GM08714 (cell line): ENCODE measurements around the gene NUMB.

Experiments used
- H3K4me3 ChIP-seq: fragments of 200-500 bp; sonication (Bioruptor generic); 2 replicates; pipeline ENCODE4 v1.5.1; 2014; ENCODE audit warnings: mild to moderate bottlenecking, low read length, inconsistent platforms
- ZNF274 ChIP-seq: IDR thresholded peaks from 2 replicates; pipeline ENCODE4 v1.6.1; 2012; ENCODE audit warnings: mild to moderate bottlenecking, low read depth, low read length

NUMB gene

DNA sequence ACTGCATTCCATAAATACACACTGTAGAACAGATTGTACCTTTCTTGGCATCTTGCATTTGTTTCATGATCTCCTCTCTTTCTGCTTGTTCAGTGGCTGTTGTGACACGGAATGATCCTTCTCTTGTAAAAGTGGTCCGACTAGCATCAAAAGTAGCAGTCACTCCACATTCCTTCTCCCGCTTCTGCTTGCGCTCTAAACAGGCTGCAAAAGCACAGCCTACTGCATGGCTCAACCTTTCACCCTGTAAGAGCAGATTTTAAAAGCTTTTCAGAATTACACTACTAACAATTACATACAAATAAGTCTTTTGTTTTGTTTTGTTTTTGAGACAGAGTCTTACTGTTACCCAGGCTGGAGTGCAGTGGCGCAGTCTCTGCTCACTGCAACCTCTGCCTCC lies 171.3 kb downstream of the NUMB start:
- TF ChIP-seq ZNF274: no peak
- no peak overlapping the region for H3K4me3 ChIP-seq

DNA sequence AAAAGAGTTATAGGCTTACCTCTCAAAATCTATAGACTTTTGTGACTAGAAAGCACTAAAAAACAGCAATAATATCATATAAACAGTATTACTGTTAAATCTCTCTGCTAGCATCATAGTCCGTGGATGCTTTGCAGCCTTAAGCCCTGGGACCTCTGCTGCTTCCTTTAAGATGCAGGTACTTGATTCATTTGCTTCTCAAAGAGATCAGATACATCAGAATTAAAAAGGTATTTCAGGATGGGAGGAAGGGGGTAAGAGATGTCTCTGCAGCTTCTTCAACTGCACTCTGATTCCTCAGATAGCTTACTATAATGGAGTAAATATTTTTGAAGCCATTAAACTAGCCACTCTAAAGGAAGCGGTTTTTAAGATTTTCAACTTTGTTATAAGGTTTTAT lies 171.7 kb downstream of the NUMB start:
- H3K4me3 ChIP-seq: no peak overlapping the region
- TF ChIP-seq ZNF274: no peak

DNA sequence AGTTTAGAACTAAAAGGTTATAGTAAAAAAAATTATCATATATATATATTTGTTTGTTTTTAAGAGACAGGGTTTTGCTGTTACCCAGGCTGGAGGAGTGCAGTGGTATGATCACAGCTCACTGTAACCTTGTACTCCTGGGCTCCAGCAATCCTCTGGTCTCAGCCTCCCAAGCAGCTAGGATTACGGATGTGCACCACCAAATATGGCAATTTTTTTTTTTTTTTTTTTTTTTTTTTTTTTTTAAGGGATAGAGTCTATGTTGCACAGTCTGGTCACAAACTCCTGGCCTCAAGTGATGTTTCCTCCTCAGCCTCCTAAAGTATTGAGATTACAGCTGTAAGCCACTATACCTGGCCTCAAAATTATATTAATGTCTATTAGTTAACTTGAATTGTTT lies 172.4 kb downstream of the NUMB start:
- no peak overlapping the region for H3K4me3 ChIP-seq
- no peak for TF ChIP-seq ZNF274

DNA sequence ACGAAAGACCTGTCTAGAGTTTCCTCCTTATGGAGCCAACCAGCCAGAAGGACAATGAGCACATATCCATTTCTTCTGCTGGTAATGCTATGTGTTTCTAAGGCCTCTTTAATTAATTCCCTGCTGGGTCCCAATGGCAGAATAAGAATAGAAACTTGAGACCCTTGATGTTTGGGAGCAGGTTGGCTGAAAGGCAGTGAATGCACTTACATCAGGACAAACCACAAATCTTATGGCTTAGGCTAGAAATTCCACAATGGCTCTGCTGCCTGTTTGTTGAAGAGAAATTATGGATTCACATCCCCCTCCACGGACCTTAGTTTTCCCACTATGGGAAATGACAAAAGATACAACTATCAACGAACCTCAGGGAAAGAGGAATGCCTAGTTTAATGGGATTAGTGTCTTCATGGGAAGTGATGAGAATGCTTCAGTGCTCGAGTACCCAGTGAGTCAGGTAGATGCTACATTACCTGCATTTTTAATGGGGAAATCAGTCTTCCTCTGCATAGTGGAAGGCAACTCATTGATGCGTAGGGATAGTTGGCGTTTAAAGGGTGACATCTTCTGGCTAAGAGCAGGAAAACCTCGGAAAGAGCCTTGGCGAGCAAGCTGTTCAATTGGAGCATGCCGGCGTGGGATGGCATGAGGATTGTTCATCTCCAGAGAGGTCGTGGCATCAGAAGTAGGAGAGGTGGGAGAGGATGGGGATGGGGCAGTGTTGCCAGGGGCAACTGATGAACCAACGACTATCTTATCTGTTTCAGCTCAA lies 174.6 kb downstream of the NUMB start:
- TF ChIP-seq ZNF274: no peak
- no peak overlapping the region for H3K4me3 ChIP-seq

DNA sequence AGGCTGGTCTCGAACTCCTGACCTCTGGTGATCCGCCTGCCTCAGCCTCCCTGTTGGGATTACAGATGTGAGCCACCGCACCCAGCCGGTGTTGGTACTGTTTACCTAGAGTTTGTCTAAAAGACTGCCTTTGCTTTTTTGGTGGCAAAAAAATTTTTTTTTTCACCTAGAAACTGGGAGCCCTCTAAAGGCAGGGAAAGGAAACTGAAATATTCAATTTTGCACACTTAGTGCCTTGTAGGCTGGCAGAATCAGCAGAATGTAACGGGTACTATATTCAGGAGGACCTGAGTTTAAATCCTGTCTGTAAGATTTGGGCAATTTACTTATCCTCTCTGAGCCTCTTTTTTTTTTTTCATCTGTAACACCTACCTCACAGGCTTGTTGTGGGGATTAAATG lies 177.4 kb downstream of the NUMB start:
- no peak overlapping the region for H3K4me3 ChIP-seq
- no peak for TF ChIP-seq ZNF274

DNA sequence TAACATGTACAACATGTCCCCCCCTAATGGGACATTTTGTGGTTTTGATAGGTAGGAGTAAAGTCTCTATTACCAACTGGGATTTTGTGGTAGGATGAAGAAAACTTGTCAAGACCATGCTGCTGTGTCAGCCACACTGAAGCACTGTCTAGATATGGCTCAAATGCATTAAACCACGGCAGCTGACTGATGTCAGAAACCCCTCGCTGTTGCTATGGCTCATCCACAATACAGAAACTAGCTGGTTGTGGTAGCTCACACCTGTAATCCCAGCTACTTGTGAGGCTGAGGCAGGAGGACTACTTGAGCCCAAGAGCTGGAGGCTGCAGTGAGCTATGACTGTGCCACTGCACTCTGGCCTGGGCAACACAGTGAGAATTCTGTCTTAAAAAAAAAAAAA lies 181.0 kb downstream of the NUMB start:
- H3K4me3 ChIP-seq: no peak overlapping the region
- TF ChIP-seq ZNF274: no peak

DNA sequence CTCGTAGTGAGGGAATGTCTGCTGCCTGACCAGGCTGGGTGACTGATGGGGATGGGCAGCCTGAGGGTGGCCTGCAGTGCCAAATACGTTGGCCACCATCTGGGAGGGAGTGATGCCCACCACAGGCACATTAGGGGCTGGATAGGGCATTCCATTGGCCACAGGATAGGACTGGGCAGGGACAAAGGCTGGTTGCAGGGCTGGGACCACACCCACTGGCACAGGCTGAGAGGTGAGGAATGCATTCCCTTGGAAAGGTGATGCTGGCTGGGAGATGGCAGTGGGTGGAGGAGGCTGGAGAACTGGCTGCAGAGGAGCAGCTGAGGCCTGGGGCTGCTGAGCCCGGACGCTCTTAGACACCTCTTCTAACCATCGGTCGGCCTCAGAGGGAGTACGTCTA lies 181.5 kb downstream of the NUMB start:
- no peak overlapping the region for H3K4me3 ChIP-seq
- TF ChIP-seq ZNF274: no peak

DNA sequence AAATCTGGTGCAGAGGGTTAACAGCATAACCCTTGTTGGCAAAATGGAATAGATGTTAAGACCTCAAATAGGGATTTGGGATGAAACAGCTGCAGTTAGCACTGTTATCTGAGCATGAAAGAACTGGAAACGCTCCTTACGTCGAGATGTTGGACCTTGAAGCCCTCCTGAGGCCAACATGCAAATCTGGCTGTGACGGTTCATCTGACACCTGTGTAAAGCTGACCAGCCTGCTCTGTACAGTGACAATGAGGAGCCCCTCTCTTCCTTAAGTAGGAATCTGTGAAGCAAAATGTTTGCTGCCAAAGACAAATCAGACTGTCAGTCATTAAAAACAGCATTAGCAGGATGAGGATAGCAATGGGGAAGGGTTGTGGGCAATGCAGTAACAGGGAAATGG lies 184.5 kb downstream of the NUMB start:
- TF ChIP-seq ZNF274: no peak
- no peak overlapping the region for H3K4me3 ChIP-seq

DNA sequence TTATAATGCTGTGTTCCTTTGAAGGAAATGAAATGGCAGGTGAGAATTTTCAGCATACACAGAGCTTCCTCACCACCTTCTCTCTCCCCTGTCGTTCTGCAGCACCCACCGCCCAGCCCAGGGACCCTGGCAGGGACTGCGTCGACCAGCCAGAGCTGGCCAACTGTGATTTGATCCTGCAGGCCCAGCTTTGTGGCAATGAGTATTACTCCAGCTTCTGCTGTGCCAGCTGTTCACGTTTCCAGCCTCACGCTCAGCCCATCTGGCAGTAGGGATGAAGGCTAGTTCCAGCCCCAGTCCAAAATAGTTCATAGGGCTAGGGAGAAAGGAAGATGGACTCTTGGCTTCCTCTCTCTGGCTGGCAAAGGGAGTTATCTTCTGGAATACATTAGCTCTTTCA lies 186.0 kb downstream of the NUMB start:
- TF ChIP-seq ZNF274: no peak
- H3K4me3 ChIP-seq: no peak overlapping the region

DNA sequence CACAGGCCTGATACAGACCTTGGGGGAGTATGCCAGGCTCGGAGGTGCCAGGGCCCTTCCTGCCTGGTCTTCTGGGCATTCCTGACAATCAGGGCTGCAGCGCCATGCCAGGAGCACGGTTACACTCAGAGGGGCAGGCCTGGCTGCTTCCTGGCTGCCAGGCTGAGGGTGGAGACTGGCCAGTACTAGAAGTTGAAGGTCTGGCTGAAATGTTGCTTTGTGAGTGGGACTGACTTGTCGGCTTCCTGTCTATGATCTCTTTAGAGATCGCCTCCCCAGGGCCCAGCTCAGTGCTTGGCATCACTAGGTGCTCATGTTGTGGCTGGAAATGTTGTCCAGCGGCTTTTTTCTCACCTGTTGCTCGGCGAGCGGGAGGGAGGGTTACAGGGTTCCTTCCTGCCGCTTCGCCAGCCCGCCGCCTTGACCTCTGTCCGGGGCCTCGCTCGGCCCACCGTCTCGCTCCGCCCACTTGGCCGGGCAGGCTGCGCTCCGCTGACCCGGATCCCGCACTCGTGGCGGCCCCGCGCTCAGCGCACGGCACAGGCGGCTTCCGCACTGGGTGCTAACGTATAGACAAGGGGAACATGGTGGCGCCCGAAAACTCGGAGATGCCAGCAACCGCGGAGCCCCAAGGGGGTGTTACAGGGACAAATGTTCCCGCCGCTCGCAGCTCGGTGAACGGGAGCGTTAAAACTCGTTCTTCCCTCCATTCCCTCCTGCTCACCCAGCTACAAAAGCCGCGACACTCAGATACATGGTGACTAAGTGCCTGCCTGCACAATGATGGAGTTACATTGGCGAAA lies 188.4 kb downstream of the NUMB start:
- no peak overlapping the region; the same call in 1 of the 2 replicates for H3K4me3 ChIP-seq
- no peak for TF ChIP-seq ZNF274

DNA sequence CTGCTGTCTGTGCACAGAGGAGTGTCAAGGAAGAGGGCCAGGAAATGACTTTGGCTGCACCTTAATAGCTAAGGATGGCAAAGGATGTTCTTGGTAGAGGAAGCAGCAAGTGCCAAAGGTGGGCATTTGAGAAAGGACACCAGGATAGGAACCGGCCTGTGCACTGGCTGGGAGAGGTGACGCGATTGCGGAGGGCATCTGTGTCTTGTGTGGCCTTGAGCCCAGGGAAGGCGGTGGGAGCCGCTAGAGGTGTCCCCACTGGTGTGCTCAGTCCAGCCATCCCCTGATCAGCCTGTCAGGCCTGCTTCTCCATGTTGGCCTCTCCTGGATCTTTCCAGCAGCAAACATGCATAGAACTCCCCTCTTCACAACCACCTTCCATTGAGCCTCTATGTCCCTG lies 190.9 kb downstream of the NUMB start:
- TF ChIP-seq ZNF274: no peak
- H3K4me3 ChIP-seq: no peak overlapping the region

DNA sequence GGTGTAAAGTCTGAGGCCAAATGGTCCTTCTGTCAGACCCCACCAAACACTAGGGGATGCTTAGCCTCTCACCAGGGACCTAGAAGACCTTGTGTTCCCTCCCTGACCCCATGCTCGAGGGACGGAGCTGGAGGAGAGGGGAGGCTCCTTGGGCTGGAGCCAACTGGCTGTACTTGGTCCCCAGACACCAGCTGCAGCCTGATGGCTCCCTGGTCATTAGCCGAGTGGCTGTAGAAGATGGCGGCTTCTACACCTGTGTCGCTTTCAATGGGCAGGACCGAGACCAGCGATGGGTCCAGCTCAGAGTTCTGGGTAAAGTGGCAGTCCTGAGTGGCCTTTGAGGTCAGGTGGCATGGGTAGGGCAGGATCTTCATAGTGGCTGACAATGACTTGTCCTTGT lies 192.0 kb downstream of the NUMB start:
- TF ChIP-seq ZNF274: no peak
- no peak overlapping the region for H3K4me3 ChIP-seq

DNA sequence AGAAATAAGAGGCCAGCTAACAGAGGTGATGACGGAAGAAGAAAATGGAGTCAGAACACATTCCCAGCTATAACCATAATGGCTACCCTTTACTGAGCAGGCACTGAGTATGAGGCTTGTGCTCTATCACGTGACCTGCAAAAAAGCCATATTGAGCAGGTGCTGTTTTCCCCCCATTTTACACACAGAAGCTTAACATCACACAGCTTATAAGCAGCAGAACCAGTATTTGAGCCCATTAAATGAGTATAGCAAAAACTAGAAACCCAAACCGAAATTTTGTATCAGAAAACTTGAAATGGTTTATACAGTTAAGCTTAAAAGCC lies 192.7 kb downstream of the NUMB start:
- no peak overlapping the region for H3K4me3 ChIP-seq
- TF ChIP-seq ZNF274: no peak

DNA sequence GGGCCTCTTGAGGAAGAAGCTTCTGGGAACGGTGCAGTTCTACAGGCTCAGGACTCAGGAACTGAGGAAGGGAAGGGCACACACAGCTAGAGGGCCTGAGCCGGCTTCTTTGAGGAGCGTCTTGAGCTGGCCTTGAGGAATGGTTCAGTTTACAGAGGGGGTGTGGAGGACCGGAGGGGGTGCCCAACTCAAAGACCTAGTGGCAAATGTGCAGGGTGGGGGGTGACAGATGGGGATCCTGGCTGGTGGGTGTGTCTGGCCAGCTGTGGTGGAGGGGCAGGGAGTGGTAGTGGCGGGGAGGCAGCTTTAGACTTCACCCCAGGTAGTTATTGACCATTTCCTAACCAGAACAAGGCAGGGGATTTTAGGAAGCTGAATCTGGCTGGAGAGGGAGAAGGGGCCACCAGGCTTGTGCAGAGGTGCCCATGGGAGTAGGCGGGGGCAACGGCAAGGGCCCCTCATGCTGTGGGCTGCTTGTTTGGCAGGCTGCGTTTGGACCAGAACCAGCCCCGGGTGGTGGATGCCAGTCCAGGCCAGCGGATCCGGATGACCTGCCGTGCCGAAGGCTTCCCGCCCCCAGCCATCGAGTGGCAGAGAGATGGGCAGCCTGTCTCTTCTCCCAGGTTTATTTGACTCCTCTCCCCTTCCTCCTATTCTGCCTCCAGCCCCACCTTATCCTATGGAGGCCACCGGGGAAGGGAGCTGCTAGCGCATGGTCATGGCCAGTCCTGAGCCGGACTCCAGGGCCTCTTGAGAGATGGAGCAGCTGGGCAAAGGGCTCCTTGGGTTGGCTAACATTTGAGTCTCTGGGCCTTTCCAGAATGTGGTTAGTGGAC lies 193.2 kb downstream of the NUMB start:
- H3K4me3 ChIP-seq: no peak overlapping the region
- no peak for TF ChIP-seq ZNF274
